Breast epithelium (tissue), 3 donors: ENCODE data around the gene ZNF862.

ENCODE experiments used
- CTCF ChIP-seq, 3 donors: fragments of 450-650 bp; IDR thresholded peaks; one replicate each; pipeline ENCODE4 v1.5.1; 2016 to 2017; ENCODE audit warnings: antibody characterized with exemption in 3 of 3, mild to moderate bottlenecking in 3 of 3, moderate library complexity in 3 of 3
- POLR2A ChIP-seq: fragments of 450-650 bp; IDR thresholded peaks from one replicate; pipeline ENCODE4 v1.6.1; 2016; ENCODE audit warnings: antibody characterized with exemption, mild to moderate bottlenecking, moderate library complexity
- POLR2AphosphoS5 ChIP-seq, 3 donors: sonication (generic); formaldehyde crosslinking; IDR thresholded peaks; one replicate each; pipeline ENCODE4 v1.6.1; 2017; ENCODE audit warnings: antibody characterized with exemption in 3 of 3

- no peak for TF ChIP-seq POLR2A
- no peak for TF ChIP-seq CTCF (IDR thresholded peaks at IDR 0.05)
- no peak for TF ChIP-seq POLR2AphosphoS5 (IDR thresholded peaks at IDR 0.05)
These were observed 23.5 kb downstream of the ZNF862 start for GRCh38 chr7:149861728-149862045.
